HCT116 (cell line): ENCODE measurements around the gene PTDSS2. TPM values are rescaled to one million over a fixed set of nuclear protein-coding genes. Genes with fewer than 3 reads are reported as not detected.
A peak's percentile ranks its signal among the peaks of the same experiment; 100 is the strongest.

Experiments used
- ATAC-seq: fragments of 200-7000 bp; cut with Tn5 transposase; 2 replicates; pipeline ENCODE4 v1.9.1; 2020; ENCODE audit warnings: mild to moderate bottlenecking, moderate library complexity
- BruUV-seq: library from RNA; stranded (reverse); fragments of 400-500 nt; replicated peaks from 2 replicates; lab custom pipeline; 2021; lab: Mats Ljungman, UMichigan
- CTCF ChIA-PET: fragments of 300-600 bp; sonication (Branson Sonifier 250); formaldehyde crosslinking; loops from one replicate; lab custom pipeline; 2021; ENCODE audit warnings: antibody characterized with exemption; lab: Charles Lee
- POLR2A ChIA-PET: fragments of 300-600, 350-600 bp; sonication (Branson Sonifier 250); formaldehyde crosslinking; loops from one replicate; lab custom pipeline; 2021; ENCODE audit warnings: antibody characterized with exemption; lab: Charles Lee
- RAD21 ChIA-PET, 2 experiments: fragments of 300-600 bp; sonication (Branson Sonifier 250); formaldehyde crosslinking; loops; one replicate each; lab custom pipeline; 2023; ENCODE audit warnings: low total read pairs in 2 of 2; ENCODE audit not compliant: uncharacterized antibody in 2 of 2, unreplicated experiment in 2 of 2, low non-redundant PET in 1 of 2; lab: Charles Lee
- DNase-seq: peaks from one replicate; pipeline ENCODE4 v3.0.0-alpha.2; 2010; ENCODE audit warnings: low read depth, low spot score
- H2AFZ ChIP-seq: fragments of 200-600 bp; shearing (Covaris generic), sonication (generic); 2 replicates; pipeline ENCODE4 v1.6.1; 2017; ENCODE audit warnings: low read depth, mixed run types, mixed read lengths, antibody characterized with exemption, low read length; ENCODE audit not compliant: poor library complexity, severe bottlenecking
- H3K27ac ChIP-seq: 2 replicates; pipeline ENCODE4 v1.5.1; 2012; ENCODE audit warnings: low read depth, low read length
- H3K27me3 ChIP-seq: fragments of 200-600 bp; sonication (generic); 2 replicates; pipeline ENCODE4 v1.6.1; 2016; ENCODE audit warnings: mixed run types, low read length, mixed read lengths; ENCODE audit not compliant: insufficient read depth
- H3K36me3 ChIP-seq, 2 experiments: fragments of 200-500 bp in 1 of 2; fragments of 200-600 bp in 1 of 2; sonication (Bioruptor generic) in 1 of 2; sonication (generic) in 1 of 2; 2 replicates each; pipeline versions ENCODE4 v1.5.1 to v1.6.1; 2014 to 2016; ENCODE audit warnings: low read length in 2 of 2, inconsistent platforms in 1 of 2, mixed read lengths in 1 of 2, mixed run types in 1 of 2; ENCODE audit not compliant: insufficient read depth in 2 of 2, control insufficient read depth in 1 of 2
- H3K4me1 ChIP-seq, 2 experiments: fragments of 200-600 bp in 1 of 2; sonication (generic) in 1 of 2; 2 replicates each; pipeline versions ENCODE4 v1.5.1 to v1.6.1; 2012 to 2017; ENCODE audit warnings: low read length in 2 of 2, inconsistent platforms in 1 of 2, mild to moderate bottlenecking in 1 of 2, mixed read lengths in 1 of 2, mixed run types in 1 of 2, moderate library complexity in 1 of 2; ENCODE audit not compliant: insufficient read depth in 2 of 2, control insufficient read depth in 1 of 2
- H3K4me2 ChIP-seq: fragments of 200-600 bp; sonication (generic); 2 replicates; pipeline ENCODE4 v1.6.1; 2017; ENCODE audit warnings: mixed run types, low read length, mixed read lengths
- H3K4me3 ChIP-seq, 2 experiments: fragments of 200-600 bp in 1 of 2; sonication (generic) in 1 of 2; replicated peaks in 1 of 2; 2 replicates each; pipeline ENCODE4 v1.5.1; 2011 to 2016; ENCODE audit warnings: low read length in 2 of 2, control low read depth in 1 of 2, low read depth in 1 of 2, mild to moderate bottlenecking in 1 of 2, mixed read lengths in 1 of 2, mixed run types in 1 of 2
- H3K79me2 ChIP-seq: fragments of 200-600 bp; sonication (generic); 2 replicates; pipeline ENCODE4 v1.6.1; 2017; ENCODE audit warnings: mild to moderate bottlenecking, mixed run types, low read length, moderate library complexity, mixed read lengths; ENCODE audit not compliant: insufficient read depth
- H3K9ac ChIP-seq: fragments of 200-600 bp; sonication (generic); 2 replicates; pipeline ENCODE4 v1.6.1; 2016; ENCODE audit warnings: low read length, mixed read lengths
- H3K9me2 ChIP-seq: fragments of 200-600 bp; sonication (generic), shearing (Covaris generic); 2 replicates; pipeline ENCODE4 v1.6.1; 2017; ENCODE audit warnings: mixed run types, mild to moderate bottlenecking, moderate library complexity; ENCODE audit not compliant: insufficient read depth
- H3K9me3 ChIP-seq, 2 experiments: fragments of 200-500 bp in 1 of 2; fragments of 200-600 bp in 1 of 2; sonication (Bioruptor generic) in 1 of 2; sonication (generic) in 1 of 2; 2 replicates each; pipeline ENCODE4 v1.6.1; 2014 to 2017; ENCODE audit warnings: low read length in 2 of 2, mixed read lengths in 2 of 2, inconsistent platforms in 1 of 2, low read depth in 1 of 2, mild to moderate bottlenecking in 1 of 2, mixed run types in 1 of 2, moderate library complexity in 1 of 2; ENCODE audit not compliant: control insufficient read depth in 1 of 2, insufficient read depth in 1 of 2
- H4K20me1 ChIP-seq: fragments of 200-600 bp; sonication (generic), shearing (Covaris generic); 2 replicates; pipeline ENCODE4 v1.6.1; 2017; ENCODE audit warnings: mixed run types, mild to moderate bottlenecking, moderate library complexity; ENCODE audit not compliant: insufficient read depth
- CBX3 ChIP-seq: IDR thresholded peaks from 2 replicates; pipeline ENCODE4 v1.6.1; 2012; ENCODE audit warnings: low read depth
- CEBPB ChIP-seq: IDR thresholded peaks from 2 replicates; pipeline ENCODE4 v1.6.1; 2012; ENCODE audit warnings: low read depth
- EGR1 ChIP-seq: IDR thresholded peaks from 2 replicates; pipeline ENCODE4 v1.6.1; 2012; ENCODE audit warnings: low read depth
- ELF1 ChIP-seq: IDR thresholded peaks from 2 replicates; pipeline ENCODE4 v1.6.1; 2012; ENCODE audit warnings: low read depth, borderline replicate concordance
- EZH2 ChIP-seq: fragments of 200-600 bp; sonication (generic); IDR thresholded peaks from 2 replicates; pipeline ENCODE4 v1.6.1; 2017; ENCODE audit warnings: antibody characterized with exemption, mixed run types
- FOSL1 ChIP-seq: IDR thresholded peaks from 2 replicates; pipeline ENCODE4 v1.6.1; 2012; ENCODE audit warnings: low read depth
- JUND ChIP-seq: IDR thresholded peaks from 2 replicates; pipeline ENCODE4 v1.6.1; 2012
- MAX ChIP-seq: IDR thresholded peaks from 2 replicates; pipeline ENCODE4 v1.6.1; 2012
- POLR2AphosphoS5 ChIP-seq: IDR thresholded peaks from 2 replicates; pipeline ENCODE4 v1.6.1; 2011; ENCODE audit warnings: mild to moderate bottlenecking, low read depth, low read length, moderate library complexity
- RAD21 ChIP-seq: IDR thresholded peaks from 2 replicates; pipeline ENCODE4 v1.6.1; 2012; ENCODE audit warnings: low read depth, mild to moderate bottlenecking
- SIN3A ChIP-seq: IDR thresholded peaks from 2 replicates; pipeline ENCODE4 v1.6.1; 2012; ENCODE audit warnings: low read depth
- SP1 ChIP-seq: IDR thresholded peaks from 2 replicates; pipeline ENCODE4 v1.6.1; 2012; ENCODE audit warnings: low read depth
- YY1 ChIP-seq: IDR thresholded peaks from 2 replicates; pipeline ENCODE4 v1.6.1; 2011; ENCODE audit warnings: low read length, low read depth, moderate library complexity, mild to moderate bottlenecking; ENCODE audit not compliant: insufficient replicate concordance; ENCODE audit errors: extremely low read depth
- ZBTB33 ChIP-seq: IDR thresholded peaks from 2 replicates; pipeline ENCODE4 v1.6.1; 2011; ENCODE audit warnings: mild to moderate bottlenecking, low read length, moderate library complexity; ENCODE audit not compliant: insufficient replicate concordance; ENCODE audit errors: extremely low read depth
- ZNF274 ChIP-seq: fragments of 200-500 bp; sonication (Bioruptor generic); IDR thresholded peaks from 2 replicates; pipeline ENCODE4 v1.6.1; 2014; ENCODE audit warnings: mild to moderate bottlenecking, low read depth, low read length, inconsistent platforms
- intact Hi-C: fragments of 100-400 bp; cut with micrococcal nuclease; formaldehyde crosslinking; loops from 2 replicates; pipeline ENCODE4 v1.10.0; 2022
- total RNA-seq: library from RNA; stranded (reverse); gene quantifications from one replicate; pipeline ENCODE4 v1.2.1, GENCODE V29; 2021; ENCODE audit not compliant: unreplicated experiment
- TF ChIP-seq, protein P1 (sequence below): IDR thresholded peaks from 2 replicates; pipeline ENCODE4 v1.6.1; 2012

The PTDSS2 gene
- total RNA-seq, 1 experiment from 2014 or later = 40.1 TPM

DNA sequence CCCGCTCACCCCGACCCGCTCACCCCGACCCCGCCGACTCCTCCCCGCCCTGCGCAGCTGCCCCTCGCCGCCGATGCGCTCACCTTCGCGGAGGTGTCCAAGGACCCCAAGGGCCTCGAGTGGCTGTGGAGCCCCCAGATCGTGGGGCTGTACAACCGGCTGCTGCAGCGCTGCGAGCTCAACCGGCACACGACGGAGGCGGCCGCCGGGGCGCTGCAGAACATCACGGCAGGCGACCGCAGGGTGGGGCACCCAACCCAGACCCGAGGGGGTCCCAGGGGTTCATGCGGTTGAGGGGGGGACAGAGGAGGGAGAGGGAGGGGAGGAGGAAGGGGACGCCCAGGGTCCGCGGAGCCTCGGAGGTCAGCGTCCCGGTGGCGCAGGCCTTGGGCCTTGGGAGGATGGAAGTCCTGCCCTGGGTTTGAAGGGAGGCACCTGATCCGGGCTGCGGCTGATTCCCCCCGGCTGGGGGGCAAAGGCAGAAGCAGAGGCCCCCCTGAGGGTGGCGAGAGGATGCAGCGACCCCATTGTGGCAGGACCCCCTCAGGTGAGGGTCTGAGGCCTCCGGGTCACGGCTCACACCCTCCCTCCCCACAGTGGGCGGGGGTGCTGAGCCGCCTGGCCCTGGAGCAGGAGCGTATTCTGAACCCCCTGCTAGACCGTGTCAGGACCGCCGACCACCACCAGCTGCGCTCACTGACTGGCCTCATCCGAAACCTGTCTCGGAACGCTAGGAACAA is 46.9 kb upstream of the PTDSS2 start:
- Histone ChIP-seq H3K36me3 (peaks cover 4 to 27% of the 10 kb centered on the region in 2 experiments; a peak in 3 of 4 replicates), H3K9me2 (no peaks in the 10 kb centered on the region), H3K4me2 (no peak overlapping the region), H3K27ac (no peak overlapping the region), H4K20me1 (no peaks in the 10 kb centered on the region), H3K9ac (no peak overlapping the region), H3K4me1 (peaks cover 14 to 29% of the 10 kb centered on the region in 2 experiments), H2AFZ (no peak overlapping the region), H3K79me2 (no peaks in the 10 kb centered on the region; the same call in 1 of the 2 replicates), H3K9me3 (no peaks in the 10 kb centered on the region), H3K4me3 (no peak overlapping the region), H3K27me3 (no peaks in the 10 kb centered on the region)
- intact Hi-C loops = no loop called here
- CTCF ChIA-PET = no interaction called here
- POLR2A ChIA-PET = interaction anchor here (0.8 kb wide), 2 partner anchors 13 to 45 kb away, joined by 3 to 4 read pairs; no protein-coding TSS in a partner anchor
- TF ChIP-seq ELF1 (no peak), ZBTB33 (no peak), CEBPB (no peak)
- no peak for DNase-seq
- no TSS peak for BruUV-seq
- ATAC-seq = no peak
- RAD21 ChIA-PET = no interaction called here

GRCh38 chr11:403761-404431 is 46.2 kb upstream of the PTDSS2 start:
- no peak overlapping the region for H3K4me2 ChIP-seq
- H4K20me1 ChIP-seq = no peaks in the 10 kb centered on the region
- no peaks in the 10 kb centered on the region for H3K27me3 ChIP-seq
- ChIA-PET POLR2A (interaction anchor here (0.8 kb wide), 1 partner anchor 44 kb away, joined by 4 read pairs; no protein-coding TSS in a partner anchor), RAD21 (no interaction called here), CTCF (no interaction called here)
- H2AFZ ChIP-seq = no peak overlapping the region
- intact Hi-C loops = no loop called here
- no peaks in the 10 kb centered on the region for H3K9me3 ChIP-seq
- H3K79me2 ChIP-seq = no peaks in the 10 kb centered on the region; the same call in 1 of the 2 replicates
- no peak overlapping the region for H3K4me3 ChIP-seq
- peaks cover 2 to 24% of the 10 kb centered on the region in 2 experiments; a peak in 3 of 4 replicates for H3K36me3 ChIP-seq
- H3K9me2 ChIP-seq = no peaks in the 10 kb centered on the region
- peak overlapping the region; percentile 4; the same call in 1 of the 2 replicates for H3K27ac ChIP-seq
- peaks cover 14 to 30% of the 10 kb centered on the region in 2 experiments for H3K4me1 ChIP-seq
- no TSS peak for BruUV-seq
- ATAC-seq = no peak
- DNase-seq = no peak
- H3K9ac ChIP-seq = no peak overlapping the region
- no peak for TF ChIP-seq CBX3
- no peak for TF ChIP-seq POLR2AphosphoS5
- TF ChIP-seq CEBPB = no peak
- TF ChIP-seq EZH2 = no peak
- TF ChIP-seq ZNF274 = no peak
- TF ChIP-seq MAX = no peak
- TF ChIP-seq EGR1 = no peak
- no peak for TF ChIP-seq SP1
- no peak for TF ChIP-seq JUND
- no peak for TF ChIP-seq YY1
- no peak for TF ChIP-seq FOSL1
- TF ChIP-seq, protein P1, sequence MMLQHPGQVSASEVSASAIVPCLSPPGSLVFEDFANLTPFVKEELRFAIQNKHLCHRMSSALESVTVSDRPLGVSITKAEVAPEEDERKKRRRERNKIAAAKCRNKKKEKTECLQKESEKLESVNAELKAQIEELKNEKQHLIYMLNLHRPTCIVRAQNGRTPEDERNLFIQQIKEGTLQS = no peak
- TF ChIP-seq RAD21 = no peak
- TF ChIP-seq SIN3A = no peak
